ENCODE results near the gene ZNF606.

Gene ZNF606

GRCh38 chr19:57992841-57993240 is 9.8 kb downstream of the ZNF606 start:
- H3K9me3 Mint-ChIP-seq: peaks cover 56% of the 10 kb centered on the region
- H3K36me3 Mint-ChIP-seq (ENCODE audit: low read depth): peaks cover 84% of the 10 kb centered on the region
- no peaks in the 10 kb centered on the region for H3K4me1 Mint-ChIP-seq

DNA sequence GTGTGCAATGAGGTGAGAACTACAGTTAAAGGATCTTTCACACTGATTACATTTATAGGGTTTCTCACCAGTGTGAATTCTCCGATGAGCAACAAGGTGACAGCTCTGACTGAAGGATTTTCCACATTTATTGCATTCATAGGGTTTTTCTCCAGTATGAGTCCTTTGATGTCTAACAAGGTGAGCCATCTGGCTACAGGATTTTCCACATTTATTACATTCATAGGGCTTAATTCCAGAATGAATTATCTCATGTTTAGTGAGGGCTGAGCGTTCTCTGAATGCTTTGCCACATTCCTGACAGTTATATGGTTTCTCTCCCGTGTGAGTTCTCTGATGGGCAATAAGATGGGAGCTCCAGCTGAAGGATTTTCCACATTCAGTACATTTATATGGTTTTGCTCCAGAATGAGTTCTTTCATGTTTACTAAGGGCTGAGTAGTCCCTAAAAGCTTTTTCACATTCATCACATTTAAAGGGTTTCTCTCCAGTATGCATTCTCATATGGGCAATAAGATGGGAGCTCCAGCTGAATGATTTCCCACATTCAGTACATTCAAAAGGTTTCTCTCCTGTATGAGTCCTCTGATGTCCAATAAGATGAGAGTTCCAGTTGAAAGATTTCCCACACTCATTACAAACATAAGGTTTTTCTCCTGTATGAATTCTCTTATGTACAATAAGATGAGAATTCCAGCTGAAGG is 23.9 kb downstream of the ZNF606 start:
- Mint-ChIP-seq H3K4me3 (no peak overlapping the region), H3K4me1 (no peaks in the 10 kb centered on the region), H3K9me3 (peaks cover 84% of the 10 kb centered on the region), H3K27me3 (no peaks in the 10 kb centered on the region), H3K27ac (no peak overlapping the region), H3K36me3 (ENCODE audit: low read depth) (peaks cover 93% of the 10 kb centered on the region)
- no peak for DNase-seq
- no peak for ATAC-seq

More at GRCh38 chr19:57992841-57993240, 9.8 kb downstream of the ZNF606 start:
- Mint-ChIP-seq H3K4me3 (no peak overlapping the region), H3K27ac (no peak overlapping the region), H3K27me3 (no peaks in the 10 kb centered on the region)
- ATAC-seq: no peak
- DNase-seq: no peak

- H3K27me3 Mint-ChIP-seq: no peaks in the 10 kb centered on the region
- no peaks in the 10 kb centered on the region for H3K4me1 Mint-ChIP-seq
- H3K4me3 Mint-ChIP-seq: no peak within 1 kb of the TSS
- H3K36me3 Mint-ChIP-seq (ENCODE audit: low read depth): peaks cover 69% of the 10 kb centered on the region
- H3K9me3 Mint-ChIP-seq: peaks cover 70% of the 10 kb centered on the region
- ATAC-seq (no peak), DNase-seq (no peak)
- H3K27ac Mint-ChIP-seq: no peak within 1 kb of the TSS
Measured at GRCh38 chr19:57974434-57974833, 28.2 kb downstream of the ZNF606 start, which contains the start of gene C19orf18. Gene C19orf18 (minus strand): TSS chr19:57974534. CDS start chr19:57974432, 102 bp downstream.

GRCh38 chr19:57964761-57965160 is 37.9 kb downstream of the ZNF606 start:
- Mint-ChIP-seq H3K9me3 (peaks cover 43% of the 10 kb centered on the region), H3K4me3 (no peak overlapping the region), H3K27me3 (no peaks in the 10 kb centered on the region), H3K36me3 (ENCODE audit: low read depth) (peaks cover 40% of the 10 kb centered on the region), H3K4me1 (no peaks in the 10 kb centered on the region), H3K27ac (no peak overlapping the region)
- no peak for DNase-seq
- ATAC-seq: no peak

- ATAC-seq (no peak), DNase-seq (no peak)
- H3K4me1 Mint-ChIP-seq: no peaks in the 10 kb centered on the region
- H3K27me3 Mint-ChIP-seq: no peaks in the 10 kb centered on the region
- no peak overlapping the region for H3K4me3 Mint-ChIP-seq
- peaks cover 48% of the 10 kb centered on the region for H3K9me3 Mint-ChIP-seq
- no peak overlapping the region for H3K27ac Mint-ChIP-seq
- peaks cover 35% of the 10 kb centered on the region for H3K36me3 Mint-ChIP-seq (ENCODE audit: low read depth)
Measured at GRCh38 chr19:57961785-57962184, 40.8 kb downstream of the ZNF606 start.

DNA sequence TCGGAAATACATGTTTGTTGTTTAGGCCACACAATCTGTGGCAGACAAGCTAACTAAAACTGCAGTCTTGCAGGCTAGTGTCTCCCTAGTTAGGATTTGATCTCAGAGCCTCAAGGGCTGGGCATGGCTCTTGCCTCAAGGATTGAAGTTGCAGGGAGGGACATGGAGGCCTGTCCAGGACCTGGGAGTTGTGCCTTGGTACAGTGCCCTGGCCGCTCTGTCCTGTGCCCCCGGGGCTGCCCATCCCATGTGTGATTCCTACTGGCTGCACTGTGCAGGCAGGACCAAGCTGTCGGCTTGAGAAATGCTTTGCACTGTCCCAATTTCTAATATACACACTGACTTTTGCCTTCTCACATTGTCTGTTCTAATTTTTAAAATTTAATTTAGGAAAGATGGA is 47.6 kb downstream of the ZNF606 start:
- H3K4me3 Mint-ChIP-seq: no peak overlapping the region
- DNase-seq (no peak), ATAC-seq (no peak)
- H3K27me3 Mint-ChIP-seq: no peaks in the 10 kb centered on the region
- no peak overlapping the region for H3K27ac Mint-ChIP-seq
- H3K9me3 Mint-ChIP-seq: peaks cover 35% of the 10 kb centered on the region
- peaks cover 25% of the 10 kb centered on the region for H3K36me3 Mint-ChIP-seq (ENCODE audit: low read depth)
- no peaks in the 10 kb centered on the region for H3K4me1 Mint-ChIP-seq

DNA sequence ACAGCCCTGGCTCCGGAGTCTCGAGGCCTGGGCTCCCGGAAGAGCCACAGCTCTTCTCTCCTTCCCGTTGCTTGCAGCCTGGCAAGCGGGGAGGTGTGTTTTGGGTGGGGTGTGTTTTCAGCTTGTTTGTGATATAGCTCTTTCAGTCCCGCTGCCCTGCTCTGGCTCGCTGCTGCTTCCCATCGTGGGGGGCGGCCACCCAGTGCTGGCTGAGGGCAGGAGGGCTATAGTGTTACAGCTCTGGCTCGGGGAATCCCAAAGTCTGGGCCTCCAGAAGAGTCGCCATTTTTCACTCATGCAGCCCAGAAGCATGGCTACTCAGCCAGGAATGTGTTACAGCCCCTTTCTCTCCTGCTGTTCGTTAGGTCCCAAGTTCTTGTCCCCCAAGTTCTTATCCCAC is 52.9 kb downstream of the ZNF606 start:
- Mint-ChIP-seq H3K27ac (no peak overlapping the region), H3K27me3 (no peaks in the 10 kb centered on the region), H3K4me1 (peaks cover 23% of the 10 kb centered on the region), H3K4me3 (no peak overlapping the region), H3K9me3 (peaks cover 26% of the 10 kb centered on the region), H3K36me3 (ENCODE audit: low read depth) (peaks cover 33% of the 10 kb centered on the region)
- DNase-seq (no peak), ATAC-seq (no peak)

- DNase-seq: no peak
- Mint-ChIP-seq H3K4me1 (peaks cover 23% of the 10 kb centered on the region), H3K9me3 (peaks cover 26% of the 10 kb centered on the region), H3K27ac (no peak overlapping the region), H3K4me3 (no peak overlapping the region), H3K27me3 (no peaks in the 10 kb centered on the region), H3K36me3 (ENCODE audit: low read depth) (peaks cover 35% of the 10 kb centered on the region)
- no peak for ATAC-seq
Measured at GRCh38 chr19:57949296-57949695, 53.3 kb downstream of the ZNF606 start.

DNA sequence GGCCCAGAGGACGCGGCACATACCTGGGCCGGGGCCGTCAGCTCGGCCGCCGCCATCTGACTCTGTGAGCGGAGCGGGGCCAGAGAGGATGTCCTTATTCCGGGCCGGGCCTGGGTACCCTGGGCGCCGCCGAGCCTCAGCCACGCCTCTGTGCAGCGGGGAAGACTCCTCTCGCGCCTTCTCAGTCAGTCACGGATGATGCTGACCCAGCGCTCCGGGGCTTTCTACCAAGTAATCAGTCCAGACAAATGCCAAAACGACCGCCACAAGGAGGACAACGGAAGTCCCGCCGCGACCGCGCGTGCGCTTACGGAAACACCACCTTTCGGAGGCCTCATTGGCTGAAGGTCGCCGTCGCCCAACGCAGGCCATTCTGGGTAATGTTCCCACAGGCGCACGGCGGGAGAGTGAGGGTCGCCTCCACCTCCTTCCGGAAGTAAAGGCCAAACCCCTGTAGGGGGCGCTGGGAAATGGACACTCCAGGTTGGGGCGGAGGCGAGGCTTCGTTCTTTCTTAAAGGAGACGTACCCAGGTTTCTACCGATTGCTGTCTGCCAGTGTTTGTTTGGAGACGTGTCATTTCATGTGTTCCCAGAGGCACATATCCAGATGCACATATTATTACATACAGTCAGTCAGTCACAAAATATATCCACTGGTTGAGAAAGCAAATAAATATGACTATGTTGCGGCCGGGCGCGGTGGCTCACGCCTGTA is 55.0 kb downstream of the ZNF606 start, which contains the start of gene ZNF256:
TSS of gene ZNF256 (minus strand) at position 288 of the 716 bp plus-strand sequence. CDS start at position 56, 232 bp downstream.
- H3K9me3 Mint-ChIP-seq: peaks cover 40% of the 10 kb centered on the region
- H3K27me3 Mint-ChIP-seq: no peaks in the 10 kb centered on the region
- H3K36me3 Mint-ChIP-seq (ENCODE audit: low read depth): peaks cover 50% of the 10 kb centered on the region
- H3K27ac Mint-ChIP-seq: peak within 1 kb of the TSS; percentile 89
- DNase-seq (peak; percentile 92), ATAC-seq (peak; percentile 97)
- H3K4me1 Mint-ChIP-seq: peaks cover 23% of the 10 kb centered on the region
- H3K4me3 Mint-ChIP-seq: peak within 1 kb of the TSS; percentile 91

- no peak for DNase-seq
- H3K4me3 Mint-ChIP-seq: peak overlapping the region; percentile 91
- peaks cover 55% of the 10 kb centered on the region for H3K36me3 Mint-ChIP-seq (ENCODE audit: low read depth)
- H3K9me3 Mint-ChIP-seq: peaks cover 45% of the 10 kb centered on the region
- peak; percentile 6 for ATAC-seq
- peak overlapping the region; percentile 23 for H3K27ac Mint-ChIP-seq
- H3K27me3 Mint-ChIP-seq: no peaks in the 10 kb centered on the region
- peaks cover 23% of the 10 kb centered on the region for H3K4me1 Mint-ChIP-seq
Measured at GRCh38 chr19:57947088-57947418, 55.6 kb downstream of the ZNF606 start.

DNA sequence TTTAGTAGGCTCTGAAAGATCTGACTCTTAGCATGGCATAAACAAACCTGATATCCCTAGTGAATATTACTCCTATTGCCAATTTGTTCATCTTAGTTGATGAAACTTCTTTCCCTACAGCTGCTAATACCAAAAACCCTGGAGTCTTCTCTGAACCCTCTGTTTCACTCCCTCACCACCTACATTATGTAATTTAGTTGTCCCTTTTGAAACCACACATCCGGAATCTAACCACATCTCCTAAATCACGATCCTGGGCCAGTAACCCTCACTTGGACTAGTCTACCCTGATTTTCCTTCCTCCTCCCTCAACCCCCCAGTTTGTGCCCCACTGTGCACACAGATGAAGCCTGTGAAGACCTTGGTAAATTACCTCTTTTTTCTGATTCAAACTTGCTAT is 56.3 kb downstream of the ZNF606 start:
- ATAC-seq (no peak), DNase-seq (no peak)
- Mint-ChIP-seq H3K4me3 (peak overlapping the region; percentile 91), H3K36me3 (ENCODE audit: low read depth) (peaks cover 62% of the 10 kb centered on the region), H3K9me3 (peaks cover 49% of the 10 kb centered on the region), H3K27ac (peak overlapping the region; percentile 24), H3K4me1 (peaks cover 23% of the 10 kb centered on the region), H3K27me3 (no peaks in the 10 kb centered on the region)

- no peaks in the 10 kb centered on the region for H3K27me3 Mint-ChIP-seq
- H3K27ac Mint-ChIP-seq: no peak overlapping the region
- H3K4me3 Mint-ChIP-seq: no peak overlapping the region
- no peak for ATAC-seq
- H3K4me1 Mint-ChIP-seq: peaks cover 11% of the 10 kb centered on the region
- peaks cover 68% of the 10 kb centered on the region for H3K9me3 Mint-ChIP-seq
- DNase-seq: no peak
- peaks cover 88% of the 10 kb centered on the region for H3K36me3 Mint-ChIP-seq (ENCODE audit: low read depth)
Measured at GRCh38 chr19:57941593-57941992, 61.0 kb downstream of the ZNF606 start.

- no peak for ATAC-seq
- peaks cover 56% of the 10 kb centered on the region for H3K9me3 Mint-ChIP-seq
Measured at GRCh38 chr19:57935731-57936130, 66.9 kb downstream of the ZNF606 start.

DNA sequence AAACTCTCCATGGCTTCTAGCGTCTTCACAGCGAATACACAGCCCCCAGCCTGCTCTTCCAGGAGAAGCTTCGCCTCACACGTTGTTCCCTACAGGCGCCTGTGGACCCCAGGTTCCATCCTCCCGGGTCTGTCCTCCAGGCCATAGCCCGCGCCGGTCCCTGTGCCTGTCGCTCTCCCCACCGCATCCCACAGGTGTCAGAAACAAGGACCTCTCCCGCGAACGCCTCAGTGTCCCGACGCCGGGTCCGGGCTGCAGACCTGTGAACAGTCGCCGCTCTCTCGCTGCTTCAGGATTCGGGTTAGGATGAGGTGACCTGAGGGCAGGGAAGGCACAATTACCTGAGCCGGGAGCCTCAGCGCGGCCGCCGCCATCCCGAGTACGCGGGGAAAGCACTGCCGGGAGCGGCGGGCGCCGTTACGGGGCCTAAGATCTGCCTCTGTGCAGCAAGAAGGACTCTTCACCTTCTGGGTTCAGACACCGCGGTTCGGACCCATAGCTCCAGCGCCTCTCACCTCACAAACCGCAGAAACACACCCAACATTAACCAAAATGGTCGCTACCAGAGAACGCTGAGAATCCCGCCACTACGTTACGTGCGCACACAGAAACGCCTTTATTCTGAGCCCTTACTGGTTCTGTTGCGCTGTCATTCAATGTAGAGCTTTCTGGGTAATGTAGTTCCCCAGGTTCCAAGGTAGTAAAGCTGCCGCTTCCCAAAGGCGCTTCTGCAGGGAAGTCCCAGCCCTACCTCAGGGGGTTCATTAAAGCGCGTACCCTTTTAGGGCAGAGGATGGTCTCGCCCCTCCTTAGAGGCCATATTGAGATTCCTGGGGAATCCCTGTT is 67.6 kb downstream of the ZNF606 start, which contains the start of gene ZNF418:
TSS of gene ZNF418 (minus strand) at position 583 of the 846 bp plus-strand sequence. CDS start 1,580 bp downstream, outside the sequence.
- peak within 1 kb of the TSS; percentile 78 for H3K4me3 Mint-ChIP-seq
- H3K4me1 Mint-ChIP-seq: peaks cover 6% of the 10 kb centered on the region
- ATAC-seq (peak; percentile 89), DNase-seq (peak; percentile 32)
- H3K9me3 Mint-ChIP-seq: peaks cover 62% of the 10 kb centered on the region
- H3K27me3 Mint-ChIP-seq: no peaks in the 10 kb centered on the region
- peaks cover 68% of the 10 kb centered on the region for H3K36me3 Mint-ChIP-seq (ENCODE audit: low read depth)
- peak within 1 kb of the TSS; percentile 60 for H3K27ac Mint-ChIP-seq

More at GRCh38 chr19:57935731-57936130, 66.9 kb downstream of the ZNF606 start:
- H3K4me1 Mint-ChIP-seq: peaks cover 6% of the 10 kb centered on the region
- no peak overlapping the region for H3K27ac Mint-ChIP-seq
- no peak for DNase-seq
- H3K36me3 Mint-ChIP-seq (ENCODE audit: low read depth): peaks cover 68% of the 10 kb centered on the region
- H3K27me3 Mint-ChIP-seq: no peaks in the 10 kb centered on the region
- no peak overlapping the region for H3K4me3 Mint-ChIP-seq

Measured in activated naive CD8-positive, alpha-beta T cell treated with anti-CD3 and anti-CD28 coated beads, Interleukin-2, amount 50 U/mL, for 24 hours (primary cell).